ENCODE data around the gene DUOX1.

The DUOX1 gene

GRCh38 chr15:45093013-45093412, 36.8 kb upstream of the DUOX1 start:
- no peaks in the 10 kb centered on the region for H3F3A ChIP-seq (ENCODE audit: insufficient read depth)
- H3K9me3 ChIP-seq (ENCODE audit: insufficient read depth, low read length) = no peaks in the 10 kb centered on the region
- H3K4me3 ChIP-seq (ENCODE audit: insufficient read depth, low read length, poor library complexity, severe bottlenecking) = no peak overlapping the region
- no peaks in the 10 kb centered on the region for H3K27me3 ChIP-seq (ENCODE audit: low read length)
- no peaks in the 10 kb centered on the region for H3K9me2 ChIP-seq (replicated peaks; ENCODE audit: insufficient read depth, low read length)
- no peak overlapping the region for H2AFZ ChIP-seq (ENCODE audit: low read depth, low read length, severe bottlenecking)
- H3K79me2 ChIP-seq (ENCODE audit: insufficient read depth, low read length) = no peaks in the 10 kb centered on the region
- H3K9ac ChIP-seq (ENCODE audit: low read length) = no peak overlapping the region
- no peaks in the 10 kb centered on the region for H3K36me3 ChIP-seq (ENCODE audit: low read length)
- H3K27ac ChIP-seq (ENCODE audit: low read depth, low read length) = no peak overlapping the region
- H4K20me1 ChIP-seq (ENCODE audit: low read depth, low read length) = no peaks in the 10 kb centered on the region
- no peak overlapping the region for H3K4me2 ChIP-seq (ENCODE audit: low read depth, low read length, poor library complexity, severe bottlenecking)
- TF ChIP-seq CTCF (IDR thresholded peaks at IDR 0.05; ENCODE audit: insufficient read depth, low read length, poor library complexity, severe bottlenecking) (no peak), EZH2phosphoT487 (conservative IDR thresholded peaks at IDR 0.05; ENCODE audit: low read length) (no peak)

- TF ChIP-seq EZH2phosphoT487 (conservative IDR thresholded peaks at IDR 0.05; ENCODE audit: low read length) = no peak
- TF ChIP-seq CTCF (IDR thresholded peaks at IDR 0.05; ENCODE audit: insufficient read depth, low read length, poor library complexity, severe bottlenecking) = no peak
- no peak overlapping the region for H2AFZ ChIP-seq (ENCODE audit: low read depth, low read length, severe bottlenecking)
- no peak overlapping the region for H3K27ac ChIP-seq (ENCODE audit: low read depth, low read length)
- no peaks in the 10 kb centered on the region for H3K9me3 ChIP-seq (ENCODE audit: insufficient read depth, low read length)
- no peaks in the 10 kb centered on the region for H3K79me2 ChIP-seq (ENCODE audit: insufficient read depth, low read length)
- no peak overlapping the region for H3K9ac ChIP-seq (ENCODE audit: low read length)
- H3F3A ChIP-seq (ENCODE audit: insufficient read depth) = no peaks in the 10 kb centered on the region
- H3K27me3 ChIP-seq (ENCODE audit: low read length) = no peaks in the 10 kb centered on the region
- H3K9me2 ChIP-seq (replicated peaks; ENCODE audit: insufficient read depth, low read length) = no peaks in the 10 kb centered on the region
- H3K4me3 ChIP-seq (ENCODE audit: insufficient read depth, low read length, poor library complexity, severe bottlenecking) = no peak overlapping the region
- no peak overlapping the region for H3K4me2 ChIP-seq (ENCODE audit: low read depth, low read length, poor library complexity, severe bottlenecking)
- H4K20me1 ChIP-seq (ENCODE audit: low read depth, low read length) = no peaks in the 10 kb centered on the region
- no peaks in the 10 kb centered on the region for H3K36me3 ChIP-seq (ENCODE audit: low read length)
Measured at GRCh38 chr15:45093622-45094357, 36.0 kb upstream of the DUOX1 start.

GRCh38 chr15:45094358-45094730, 35.5 kb upstream of the DUOX1 start:
- H3K36me3 ChIP-seq (ENCODE audit: low read length) = no peaks in the 10 kb centered on the region
- H3K4me3 ChIP-seq (ENCODE audit: insufficient read depth, low read length, poor library complexity, severe bottlenecking) = no peak overlapping the region
- H3K4me2 ChIP-seq (ENCODE audit: low read depth, low read length, poor library complexity, severe bottlenecking) = no peak overlapping the region
- no peaks in the 10 kb centered on the region for H3K9me2 ChIP-seq (replicated peaks; ENCODE audit: insufficient read depth, low read length)
- no peaks in the 10 kb centered on the region for H3K27me3 ChIP-seq (ENCODE audit: low read length)
- no peak overlapping the region for H3K27ac ChIP-seq (ENCODE audit: low read depth, low read length)
- H3F3A ChIP-seq (ENCODE audit: insufficient read depth) = no peaks in the 10 kb centered on the region
- H3K79me2 ChIP-seq (ENCODE audit: insufficient read depth, low read length) = no peaks in the 10 kb centered on the region
- no peaks in the 10 kb centered on the region for H3K9me3 ChIP-seq (ENCODE audit: insufficient read depth, low read length)
- H4K20me1 ChIP-seq (ENCODE audit: low read depth, low read length) = no peaks in the 10 kb centered on the region
- H2AFZ ChIP-seq (ENCODE audit: low read depth, low read length, severe bottlenecking) = no peak overlapping the region
- no peak overlapping the region for H3K9ac ChIP-seq (ENCODE audit: low read length)
- TF ChIP-seq CTCF (IDR thresholded peaks at IDR 0.05; ENCODE audit: insufficient read depth, low read length, poor library complexity, severe bottlenecking) = no peak
- TF ChIP-seq EZH2phosphoT487 (conservative IDR thresholded peaks at IDR 0.05; ENCODE audit: low read length) = no peak

Data from SU-DHL-6 (cell line).